NCI-H2107 treated with DMSO at 0.1 percent for 48 hours (cell line): ENCODE results near the gene PSENEN.
A peak's percentile ranks its signal among the peaks of the same experiment; 100 is the strongest.
"Not testable (repeated sequence)": the region's sequence is repeated elsewhere in the genome, so short reads cannot be mapped to it uniquely, and the experiment has no call there.

Experiments used
- DNase-seq: peaks from one replicate; lab custom pipeline; 2025; ENCODE audit not compliant: unreplicated experiment; lab: John Stamatoyannopoulos, UW

The PSENEN gene

DNA sequence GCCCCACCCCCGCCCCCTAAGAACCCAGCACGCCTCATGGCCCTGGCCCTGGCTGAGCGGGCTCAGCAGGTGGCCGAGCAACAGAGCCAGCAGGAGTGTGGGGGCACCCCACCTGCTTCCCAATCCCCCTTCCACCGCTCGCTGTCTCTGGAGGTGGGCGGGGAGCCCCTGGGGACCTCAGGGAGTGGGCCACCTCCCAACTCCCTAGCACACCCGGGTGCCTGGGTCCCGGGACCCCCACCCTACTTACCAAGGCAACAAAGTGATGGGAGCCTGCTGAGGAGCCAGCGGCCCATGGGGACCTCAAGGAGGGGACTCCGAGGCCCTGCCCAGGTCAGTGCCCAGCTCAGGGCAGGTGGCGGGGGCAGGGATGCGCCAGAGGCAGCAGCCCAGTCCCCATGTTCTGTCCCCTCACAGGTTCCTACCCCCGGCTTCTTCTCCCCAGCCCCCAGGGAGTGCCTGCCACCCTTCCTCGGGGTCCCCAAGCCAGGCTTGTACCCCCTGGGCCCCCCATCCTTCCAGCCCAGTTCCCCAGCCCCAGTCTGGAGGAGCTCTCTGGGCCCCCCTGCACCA, 41.9 kb downstream of the PSENEN start:
- DNase-seq: no peak

DNA sequence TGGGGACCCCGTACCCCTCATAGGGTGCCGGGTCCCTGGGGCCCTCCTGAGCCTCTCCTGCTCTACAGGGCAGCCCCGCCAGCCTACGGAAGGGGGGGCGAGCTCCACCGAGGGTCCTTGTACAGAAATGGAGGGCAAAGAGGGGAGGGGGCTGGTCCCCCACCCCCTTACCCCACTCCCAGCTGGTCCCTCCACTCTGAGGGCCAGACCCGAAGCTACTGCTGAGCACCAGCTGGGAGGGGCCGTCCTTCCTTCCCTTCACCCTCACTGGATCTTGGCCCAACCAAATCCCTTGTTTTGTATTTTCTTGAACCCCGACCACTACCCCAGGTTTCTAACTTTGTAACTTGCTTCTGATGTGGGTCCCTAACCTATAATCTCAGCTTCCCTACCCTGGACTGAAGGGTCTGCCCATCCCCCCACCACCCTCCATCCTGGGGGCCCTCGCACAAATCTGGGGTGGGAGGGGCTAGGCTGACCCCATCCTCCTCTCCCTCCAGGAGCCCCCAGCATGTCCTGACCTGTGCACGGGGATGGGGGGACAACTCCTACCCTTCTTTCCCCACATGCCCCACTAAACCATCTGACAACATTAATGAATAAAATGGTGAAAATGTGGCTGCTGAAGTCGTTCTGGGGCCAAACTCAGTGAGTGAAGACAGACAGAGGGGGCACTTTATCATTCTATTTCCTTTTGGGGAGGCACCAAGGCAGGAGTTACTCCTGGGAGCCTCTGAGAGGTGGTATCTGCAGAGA, 42.9 kb downstream of the PSENEN start:
- DNase-seq: no peak

DNA sequence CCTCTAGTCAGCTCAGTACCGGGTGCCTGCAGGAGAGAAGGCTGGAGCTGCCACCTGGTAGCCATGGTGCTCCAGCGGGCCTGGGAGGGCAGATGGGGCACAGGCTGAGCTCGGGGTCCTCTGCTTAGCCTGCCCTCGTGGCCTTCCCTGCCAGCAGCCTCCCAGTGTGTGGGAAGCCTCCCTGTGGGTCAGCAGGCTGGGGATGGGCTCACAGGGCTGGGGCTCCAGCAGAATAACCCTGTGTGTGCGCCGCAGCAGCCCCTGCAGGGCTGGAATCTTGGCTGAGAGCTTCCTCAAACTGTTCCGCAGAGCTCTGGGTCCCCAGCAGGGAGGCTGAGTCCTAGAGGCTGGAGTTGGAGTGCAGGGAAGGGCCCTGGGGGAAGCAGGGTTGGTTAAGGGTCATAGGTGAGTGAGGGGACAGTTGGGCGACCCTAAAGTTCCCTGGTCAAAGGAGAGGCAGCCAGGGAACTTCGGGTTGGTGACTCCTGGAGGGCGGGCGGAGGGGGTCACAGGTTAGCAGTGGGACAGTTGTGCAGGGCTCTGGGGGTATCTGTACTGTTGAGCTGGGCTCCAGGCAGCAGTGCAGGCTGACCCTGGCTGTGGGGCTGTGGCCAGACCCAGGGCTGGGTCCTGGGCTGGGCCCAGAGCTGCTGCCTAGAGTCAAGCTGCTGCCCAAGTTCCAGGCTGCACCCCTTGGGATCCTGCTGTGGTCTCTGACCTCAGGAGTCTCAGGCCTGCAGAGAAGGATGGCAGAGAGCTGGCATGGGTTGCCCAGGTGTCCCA, 43.9 kb downstream of the PSENEN start:
- DNase-seq: no peak

DNA sequence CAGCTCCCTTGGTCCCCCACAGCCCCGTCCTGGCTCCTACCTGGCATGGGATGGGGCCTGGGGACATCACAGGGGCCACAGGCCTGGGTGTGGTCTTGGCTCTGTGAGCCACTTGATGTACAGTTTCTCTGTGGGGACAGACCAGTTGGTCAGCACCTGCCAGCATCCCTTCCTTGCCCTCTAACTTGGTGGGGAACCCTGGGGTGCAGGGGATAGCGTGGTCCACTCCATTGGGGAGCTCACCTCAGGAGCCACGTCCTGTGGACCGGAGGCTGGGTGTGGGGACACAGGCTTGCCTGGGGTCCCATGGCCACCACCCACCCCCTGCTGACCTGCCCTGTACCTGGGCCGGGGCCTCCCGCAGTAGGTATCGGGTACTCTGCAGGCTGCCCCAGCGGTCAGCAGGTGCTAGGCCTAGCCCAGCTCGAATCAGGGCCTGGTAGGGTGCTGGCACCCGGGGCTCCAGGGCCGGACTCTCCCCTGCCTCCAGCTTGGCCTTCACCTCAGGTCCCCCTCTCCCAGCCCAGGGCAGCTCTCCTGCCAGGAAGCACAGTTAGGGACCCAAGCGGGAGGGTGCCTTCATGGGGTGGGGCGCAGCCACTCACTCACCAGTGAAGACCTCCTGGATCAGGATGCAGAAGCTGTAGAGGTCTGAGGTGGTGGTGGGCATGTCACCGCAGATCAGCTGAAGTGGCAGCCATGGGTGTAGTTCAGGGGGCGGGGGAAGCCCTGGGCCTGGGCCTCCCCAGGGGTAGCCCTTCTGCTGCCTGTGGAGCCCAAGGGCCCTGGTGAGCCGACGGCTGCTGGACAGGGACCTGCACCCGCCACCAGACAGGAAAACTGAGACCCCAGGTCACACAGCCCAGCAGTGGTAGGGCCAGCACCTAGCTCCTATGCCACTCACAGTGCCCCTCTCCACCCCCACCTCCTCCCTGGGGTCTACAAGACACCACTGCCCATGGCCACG, 44.8 kb downstream of the PSENEN start:
- no peak for DNase-seq

DNA sequence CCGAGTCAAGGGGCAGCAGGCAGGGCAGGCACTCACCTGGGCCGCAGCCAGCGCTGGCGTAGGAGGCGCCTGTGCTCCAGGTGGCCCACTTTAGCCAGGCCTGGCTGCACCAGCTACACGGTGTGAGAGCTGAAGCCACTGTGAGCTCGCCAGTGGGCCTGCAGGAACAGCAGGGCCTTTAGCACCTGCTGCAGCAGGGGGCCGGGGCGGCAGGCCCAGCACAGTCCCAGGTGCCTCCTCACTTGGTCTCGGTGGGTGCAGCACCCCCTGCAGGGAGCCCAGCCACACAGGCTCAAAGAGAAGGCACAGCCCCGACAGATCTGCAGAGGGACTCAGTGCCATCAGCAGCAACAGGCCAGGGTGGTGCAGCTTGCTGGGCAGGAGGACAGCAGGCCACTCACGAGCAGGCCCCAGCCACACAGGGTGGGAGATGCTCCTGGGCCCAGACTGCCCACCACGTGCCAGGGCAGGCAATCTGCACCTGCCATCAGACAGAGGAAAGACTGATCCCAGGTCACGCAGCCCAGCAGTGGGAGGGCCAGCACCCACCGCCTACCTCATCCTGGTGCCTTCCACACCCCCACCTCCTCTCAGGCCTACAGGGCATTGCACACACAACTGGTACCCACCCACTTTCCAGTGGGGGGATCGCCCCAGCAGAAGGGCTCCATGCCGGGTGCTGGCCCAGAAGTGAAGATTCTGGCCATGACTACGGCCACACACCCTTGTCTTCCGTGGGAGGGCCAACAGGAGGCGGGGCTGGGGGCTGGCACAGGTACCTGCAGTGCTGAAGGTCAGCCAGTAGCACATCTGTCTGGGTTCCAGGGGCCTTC, 45.7 kb downstream of the PSENEN start:
- DNase-seq: peak; percentile 24

DNA sequence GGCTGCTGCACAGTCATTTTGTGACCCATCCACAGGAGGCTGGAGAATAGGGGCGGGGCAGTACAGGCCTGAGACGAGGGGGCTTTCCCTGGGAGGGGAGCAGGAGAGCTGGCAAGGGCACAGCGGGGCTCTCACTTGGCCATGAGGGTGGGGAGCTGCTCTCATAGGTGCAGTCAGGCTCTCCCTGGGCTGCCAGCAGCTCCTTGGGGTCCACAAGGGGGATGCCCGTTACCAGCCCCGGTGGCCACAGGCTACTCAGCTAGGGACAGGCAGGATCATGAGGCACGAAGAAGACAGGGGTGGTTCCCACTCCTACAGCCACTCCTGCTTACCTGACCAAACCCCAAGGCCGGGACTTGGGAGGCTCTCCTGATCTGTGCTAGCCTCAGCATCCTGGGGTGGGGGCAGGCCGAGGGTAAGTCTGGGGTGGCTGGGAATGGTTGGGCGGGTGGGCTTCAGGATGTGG, 46.4 kb downstream of the PSENEN start:
- DNase-seq: no peak

DNA sequence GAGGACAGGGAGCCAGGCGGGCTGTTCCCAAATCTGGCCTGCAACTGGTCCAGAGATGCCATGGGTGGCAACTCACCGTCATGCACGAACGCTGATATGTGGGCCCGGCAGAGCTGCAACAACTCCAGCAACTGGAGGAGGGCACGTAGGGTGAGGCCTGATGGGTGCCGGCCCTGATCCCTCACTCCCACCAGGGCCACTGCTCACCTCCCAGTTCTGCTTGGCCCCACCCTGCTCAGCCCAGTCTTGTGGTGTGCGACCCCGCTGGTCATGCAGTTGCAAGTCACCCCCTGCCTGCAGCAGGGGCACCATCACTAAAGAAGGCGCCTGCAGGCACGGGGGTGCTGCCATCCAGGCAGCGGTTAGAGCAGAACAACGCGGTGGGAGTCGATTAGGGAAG, 46.9 kb downstream of the PSENEN start:
- DNase-seq: no peak

DNA sequence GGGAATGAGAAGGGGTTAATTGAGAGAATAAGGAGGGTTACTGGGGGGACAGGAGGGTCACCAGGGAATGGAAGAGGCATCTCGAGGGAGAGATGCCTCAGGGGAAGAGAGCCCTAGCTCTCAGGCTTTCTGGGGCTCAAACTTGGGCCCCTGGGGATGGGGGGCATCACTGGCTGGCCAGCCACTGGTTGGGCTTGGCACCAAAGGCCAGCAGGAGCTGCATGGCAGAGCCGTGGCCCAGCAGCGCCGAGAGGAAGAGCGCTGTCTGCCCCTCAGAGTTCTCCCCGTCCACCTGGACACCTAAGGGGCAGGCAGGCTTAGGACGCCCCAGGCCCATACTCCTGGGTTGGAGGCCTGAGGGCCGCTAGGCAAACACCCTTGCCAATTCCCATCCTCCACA, 47.4 kb downstream of the PSENEN start:
- DNase-seq: no peak

DNA sequence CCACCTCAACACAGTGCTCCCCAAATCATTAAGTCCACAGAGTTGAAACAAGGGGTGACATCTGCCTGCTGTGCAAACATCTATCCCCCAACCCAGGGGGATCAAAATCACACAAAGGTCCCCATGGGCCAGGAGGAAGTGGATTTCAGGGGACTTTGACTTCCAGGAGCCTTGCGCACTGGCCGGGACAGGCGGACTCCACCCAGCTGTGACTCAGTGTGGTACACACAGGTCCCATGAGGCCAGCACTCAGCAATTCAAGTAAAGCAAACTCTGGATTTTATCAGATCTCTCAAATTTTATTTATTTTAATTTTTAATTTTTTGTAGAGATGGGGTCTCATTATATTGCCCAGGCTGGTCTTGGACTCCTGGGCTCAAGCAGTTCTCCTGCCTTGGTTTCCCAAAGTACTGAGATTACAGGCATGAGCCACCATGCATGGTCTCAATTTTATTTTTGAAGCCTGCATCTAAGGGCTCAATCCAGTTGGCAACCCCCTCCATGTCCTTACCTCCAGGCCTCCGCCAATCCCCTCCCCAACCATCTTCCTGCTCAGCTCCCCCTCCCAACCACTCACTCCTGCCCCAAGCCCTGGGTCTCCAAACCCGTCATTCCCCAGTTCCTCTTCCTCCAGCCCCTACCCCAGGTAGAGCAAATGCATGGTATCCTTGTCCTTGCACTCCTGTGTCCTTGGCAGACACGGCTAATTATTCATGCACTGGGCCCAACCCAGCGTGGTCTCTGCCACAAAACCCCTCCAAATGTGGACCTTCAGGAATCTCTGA, 48.1 kb downstream of the PSENEN start:
- no peak for DNase-seq

DNA sequence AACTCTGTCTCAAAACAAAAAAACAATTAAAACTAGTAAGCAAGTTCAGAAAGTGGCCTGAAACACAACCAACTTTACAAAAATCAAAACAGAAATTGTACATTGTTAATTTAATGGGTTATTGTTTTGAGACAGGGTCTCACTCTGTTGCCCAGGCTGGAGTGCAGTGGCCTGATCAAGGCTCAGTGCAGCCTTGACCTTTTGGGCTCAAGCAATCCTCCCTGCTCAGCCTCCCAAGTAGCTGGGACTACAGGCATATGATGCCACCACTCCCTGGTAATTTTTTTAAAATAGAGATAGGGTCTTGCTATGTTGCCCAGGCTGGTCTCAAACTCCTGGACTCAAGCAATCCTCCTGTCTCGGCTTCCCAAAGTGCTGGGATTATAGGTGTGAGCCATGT, 50.1 kb downstream of the PSENEN start:
- not testable (repeated sequence) for DNase-seq
